GM19372 (cell line): ENCODE results near the gene RPS6KC1.
"Not testable (repeated sequence)": the region's sequence is repeated elsewhere in the genome, so short reads cannot be mapped to it uniquely, and the experiment has no call there.

Experiments used
- ATAC-seq: cut with Tn5 transposase; IDR thresholded peaks from one replicate; pipeline ENCODE4 v1.9.1; 2021; ENCODE audit warnings: mild to moderate bottlenecking, low read depth, moderate library complexity; ENCODE audit not compliant: unreplicated experiment

The RPS6KC1 gene

DNA sequence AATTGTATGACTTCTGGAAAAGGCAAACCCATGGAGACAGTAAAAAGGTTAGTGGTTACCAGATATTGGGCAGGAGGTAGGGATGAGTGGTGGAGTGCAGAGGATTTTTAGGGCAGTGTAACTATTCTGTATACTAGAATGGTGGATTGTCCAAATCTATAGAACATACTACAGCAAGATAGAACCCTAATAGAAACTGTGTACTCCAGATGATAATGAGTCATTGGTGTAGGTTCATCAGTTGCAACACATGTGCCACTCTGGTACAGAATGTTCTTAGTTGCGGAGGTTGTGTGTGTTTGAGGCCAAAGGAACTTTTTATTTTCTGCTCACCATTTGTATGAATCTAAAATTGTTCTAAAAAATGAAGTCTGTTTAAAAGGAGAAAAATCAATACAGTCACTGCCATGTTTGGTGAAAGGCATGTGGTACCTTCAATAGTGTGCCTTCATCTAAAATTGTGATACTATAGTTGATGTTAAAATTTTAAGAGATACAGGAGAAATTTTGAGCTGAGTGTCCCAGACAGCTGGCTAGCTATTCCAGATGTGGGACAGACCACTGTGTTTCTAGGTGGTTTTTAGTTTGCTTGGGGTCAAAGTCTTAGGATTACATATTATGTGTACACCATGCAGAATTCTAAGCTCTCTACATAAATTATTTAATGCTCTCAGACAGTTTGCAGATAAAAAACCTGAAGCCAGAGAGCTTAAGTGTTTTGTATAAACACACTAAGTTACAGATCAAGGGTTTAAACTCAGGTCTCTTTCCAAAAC, 150.5 kb downstream of the RPS6KC1 start:
- ATAC-seq, result no peak

DNA sequence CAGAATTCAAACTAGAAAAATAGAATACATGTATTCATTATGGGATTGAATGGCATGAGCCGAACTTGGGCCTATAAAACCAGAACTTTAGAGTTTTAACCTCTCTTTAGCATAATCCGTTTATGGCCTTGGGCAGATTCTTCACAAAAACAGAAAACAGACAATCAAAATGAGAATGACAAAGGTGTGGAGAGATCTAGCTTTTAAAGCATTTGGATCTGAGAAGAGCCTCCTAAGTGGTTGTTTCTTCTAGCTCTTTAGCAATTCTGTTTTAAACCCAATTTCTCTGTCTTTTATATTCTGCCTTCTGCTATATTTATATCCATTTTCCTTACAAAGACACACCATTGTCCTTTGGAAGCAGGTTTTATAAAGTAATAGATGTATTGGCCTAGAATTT, 160.2 kb downstream of the RPS6KC1 start:
- no peak for ATAC-seq

DNA sequence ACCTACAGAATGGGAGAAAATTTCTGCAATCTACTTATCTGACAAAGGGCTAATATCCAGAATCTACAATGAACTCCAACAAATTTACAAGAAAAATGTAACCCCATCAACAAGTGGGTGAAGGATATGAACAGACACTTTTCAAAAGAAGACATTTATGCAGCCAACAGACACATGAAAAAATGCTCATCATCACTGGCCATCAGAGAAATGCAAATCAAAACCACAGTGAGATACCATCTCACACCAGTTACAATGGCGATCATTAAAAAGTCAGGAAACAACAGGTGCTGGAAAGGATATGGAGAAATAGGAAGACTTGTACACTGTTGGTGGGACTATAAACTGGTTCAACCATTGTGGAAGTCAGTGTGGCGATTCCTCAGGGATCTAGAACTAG, 168.0 kb downstream of the RPS6KC1 start:
- not testable (repeated sequence) for ATAC-seq

DNA sequence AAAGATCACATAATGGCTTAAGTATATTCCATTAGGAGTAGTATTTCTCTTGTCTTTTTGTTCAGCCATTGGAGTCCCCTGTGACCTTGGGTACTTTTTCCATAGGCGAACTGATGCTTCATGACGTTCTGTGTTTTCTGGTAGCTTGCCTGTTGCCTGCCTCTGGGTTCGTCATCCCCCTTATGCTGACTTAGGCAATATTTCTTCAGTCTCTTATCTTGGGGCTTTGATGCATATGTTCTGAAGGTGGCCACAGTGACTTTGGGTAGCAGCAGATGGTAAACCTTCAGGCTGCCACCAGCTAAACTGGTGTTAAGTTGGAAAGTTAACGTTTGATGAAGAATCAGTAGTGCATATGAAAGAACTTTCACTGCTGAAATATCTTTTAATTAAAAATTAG, 170.2 kb downstream of the RPS6KC1 start:
- ATAC-seq, result no peak

DNA sequence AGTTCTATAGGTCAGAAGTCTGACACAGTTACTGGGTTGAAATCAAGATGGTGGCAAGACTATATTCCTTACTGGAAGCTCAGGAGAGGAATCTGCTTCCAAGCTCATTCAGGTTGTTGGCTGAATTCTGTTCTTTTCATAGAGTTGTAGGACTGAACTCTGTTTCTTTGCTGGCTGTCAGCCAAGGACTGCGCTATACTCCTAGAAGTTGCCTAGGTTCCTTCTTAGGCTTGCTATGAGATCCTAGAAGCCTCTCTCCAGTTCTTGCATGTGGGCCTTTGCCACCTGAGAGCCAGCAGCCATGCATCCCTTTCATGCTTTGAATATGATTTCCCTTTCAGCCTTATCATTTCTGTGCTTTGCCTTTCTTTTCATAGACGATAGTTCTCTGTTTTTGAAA, 176.4 kb downstream of the RPS6KC1 start:
- no peak for ATAC-seq

DNA sequence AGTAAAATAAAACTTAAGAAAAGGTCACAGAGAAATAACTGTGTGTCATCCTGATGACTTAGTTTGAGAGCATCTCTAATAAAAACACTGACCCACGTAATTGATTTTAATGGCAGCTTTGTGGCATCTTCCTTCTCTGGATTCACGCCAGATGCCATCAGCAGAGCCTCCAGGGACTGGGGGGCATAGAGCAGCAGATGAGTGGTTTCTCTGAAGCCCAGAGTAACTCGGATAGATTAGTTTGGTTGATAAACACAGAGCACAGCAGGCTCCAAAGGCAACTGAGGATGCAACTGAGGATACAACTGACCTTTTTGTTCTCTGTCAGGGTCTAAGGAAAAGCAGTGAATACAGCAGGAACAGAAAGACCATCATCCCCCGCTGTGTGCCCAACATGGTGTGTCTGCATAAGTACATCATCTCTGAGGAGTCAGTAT, 180.8 kb downstream of the RPS6KC1 start:
- ATAC-seq, result no peak

DNA sequence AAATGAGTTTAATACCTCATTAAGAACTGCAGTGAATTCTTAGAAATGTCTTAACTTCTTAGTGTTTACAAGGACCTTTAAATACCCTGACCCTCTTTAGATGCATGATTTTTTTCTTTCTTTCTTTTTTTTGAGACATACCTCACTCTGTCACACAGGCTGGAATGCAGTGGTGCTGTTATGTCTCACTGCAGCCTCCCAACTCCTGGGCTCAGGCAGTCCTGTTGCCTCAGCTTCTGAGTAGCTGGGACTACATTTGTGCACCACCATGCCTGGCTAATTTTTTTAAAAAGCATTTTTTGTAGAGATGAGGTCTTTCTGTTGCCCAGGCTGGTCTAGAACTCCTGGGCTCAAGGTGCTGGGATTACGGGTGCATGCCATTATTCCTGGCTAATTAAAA, 191.8 kb downstream of the RPS6KC1 start:
- no peak for ATAC-seq

DNA sequence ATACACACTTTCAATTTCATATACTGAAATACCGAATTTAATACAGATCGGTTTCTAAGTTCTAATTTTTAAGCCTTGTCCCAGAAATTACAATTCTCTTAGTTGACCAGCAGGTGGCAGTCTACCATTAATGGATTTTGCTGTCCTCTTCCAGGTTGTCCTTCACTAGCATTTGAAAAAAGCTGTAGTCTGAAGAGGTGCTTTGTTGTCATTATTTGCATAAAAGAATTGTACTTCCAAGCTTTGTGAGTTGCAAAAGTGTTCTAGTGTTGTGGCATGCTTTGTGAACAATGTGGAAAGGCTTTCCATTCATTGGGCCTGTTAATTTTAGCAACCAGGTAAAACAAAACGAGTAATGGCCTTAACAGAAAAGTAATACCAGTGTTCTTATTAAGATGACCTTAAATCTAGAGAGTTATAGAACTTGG, 193.6 kb downstream of the RPS6KC1 start:
- peak; percentile 75 for ATAC-seq

DNA sequence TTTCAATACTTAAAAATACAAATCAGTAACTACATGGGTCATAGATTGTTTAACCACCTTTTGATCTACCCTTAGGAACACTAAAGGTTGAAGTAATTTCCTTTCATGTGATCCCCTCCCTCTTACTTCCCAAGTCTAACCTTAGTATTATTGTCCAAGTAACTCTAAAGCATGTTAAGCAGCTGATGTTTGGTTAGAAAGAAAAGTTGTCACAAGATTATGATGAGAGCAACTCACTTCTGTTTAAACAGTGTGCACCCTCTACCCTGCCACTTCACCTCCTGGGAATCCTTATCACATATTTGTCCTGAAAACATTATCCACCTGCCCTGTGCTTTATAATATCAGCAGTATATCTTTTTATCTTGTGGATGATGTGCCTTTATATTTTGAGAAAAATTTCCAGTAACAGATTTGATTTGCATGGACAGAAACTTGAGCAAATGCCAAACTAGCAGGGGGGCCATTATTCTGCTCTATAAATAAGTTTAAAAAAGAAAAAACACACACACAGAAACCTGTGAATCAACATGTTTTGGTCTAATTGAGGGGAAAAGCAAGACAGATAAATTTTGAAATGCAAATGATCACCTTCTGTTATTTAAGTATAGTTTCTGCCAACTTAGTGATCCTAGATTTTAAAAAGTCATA, 194.3 kb downstream of the RPS6KC1 start:
- no peak for ATAC-seq

DNA sequence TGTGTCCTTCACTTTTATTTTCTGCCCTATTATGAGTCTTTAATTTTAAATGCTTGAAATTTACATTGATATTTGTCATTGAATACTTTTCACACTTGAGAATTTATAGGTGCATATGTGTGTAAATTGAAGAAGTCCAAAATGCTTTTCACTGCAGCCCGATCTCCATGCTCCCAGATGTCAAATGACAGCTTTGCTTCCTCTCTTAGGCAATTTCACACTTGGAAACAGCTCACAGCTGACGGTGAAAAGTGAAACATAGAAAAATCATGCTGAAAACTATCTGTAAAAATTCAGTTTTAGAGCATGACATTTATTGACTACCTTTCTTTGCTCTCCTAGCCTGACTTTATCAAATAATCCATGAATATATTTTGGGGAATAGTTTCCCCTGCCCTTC, 196.0 kb downstream of the RPS6KC1 start:
- no peak for ATAC-seq

DNA sequence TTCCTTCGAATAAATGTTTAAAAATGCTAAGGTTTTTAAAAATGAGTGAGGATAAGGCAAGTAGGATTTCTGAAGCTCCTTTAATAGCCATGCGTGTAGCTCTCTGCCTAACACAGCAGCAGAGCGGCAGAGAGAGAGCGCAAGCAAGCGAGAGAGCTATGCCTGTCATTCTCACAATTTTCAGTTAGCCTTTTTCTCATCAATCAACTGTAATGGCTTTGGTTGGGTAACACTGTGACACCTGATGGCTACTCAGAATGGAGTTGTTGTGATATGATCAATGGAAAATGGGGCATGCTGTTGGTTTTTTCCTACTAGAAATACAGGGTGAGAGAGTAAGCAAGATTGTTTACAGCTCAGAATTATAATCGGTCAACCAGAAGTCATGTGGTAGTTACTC, 198.4 kb downstream of the RPS6KC1 start:
- ATAC-seq, result no peak

DNA sequence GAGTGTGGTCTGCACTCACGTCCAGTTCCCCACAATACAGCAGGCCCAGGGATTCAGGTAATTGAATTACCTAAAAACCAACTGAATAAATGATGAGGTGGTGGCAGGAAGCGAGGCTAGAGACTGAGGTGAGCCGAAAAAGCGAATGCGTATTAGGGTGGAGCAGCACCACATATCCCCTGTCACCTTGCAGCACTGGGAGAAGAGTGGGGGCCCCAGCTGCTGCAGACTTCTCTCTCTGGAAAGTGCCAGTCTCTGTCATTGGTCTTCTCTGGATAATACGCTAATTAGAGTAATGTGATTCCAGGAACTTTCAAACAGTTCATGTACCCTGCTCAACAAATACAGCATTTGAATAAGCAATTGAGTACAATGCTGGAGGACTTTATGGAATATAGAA, 199.0 kb downstream of the RPS6KC1 start:
- no peak for ATAC-seq

DNA sequence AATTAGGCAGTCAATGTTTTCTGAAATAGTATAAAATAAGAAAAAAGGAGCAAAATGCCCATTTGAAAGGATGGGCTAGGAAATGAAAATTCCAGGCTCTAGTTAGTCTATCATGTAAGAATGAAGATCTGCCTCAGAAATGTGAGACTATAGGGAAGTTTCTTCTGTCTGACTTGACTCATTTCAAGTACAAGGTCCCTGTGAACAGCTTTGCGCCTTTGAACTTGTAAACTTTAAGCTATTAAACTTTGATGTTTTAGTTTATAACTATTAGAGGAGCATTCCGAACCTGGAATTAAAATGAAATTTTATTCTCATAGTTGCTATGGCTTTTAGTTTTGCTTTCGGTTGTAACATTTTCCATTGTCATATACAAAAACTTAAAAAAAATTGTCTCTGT, 199.4 kb downstream of the RPS6KC1 start:
- no peak for ATAC-seq

DNA sequence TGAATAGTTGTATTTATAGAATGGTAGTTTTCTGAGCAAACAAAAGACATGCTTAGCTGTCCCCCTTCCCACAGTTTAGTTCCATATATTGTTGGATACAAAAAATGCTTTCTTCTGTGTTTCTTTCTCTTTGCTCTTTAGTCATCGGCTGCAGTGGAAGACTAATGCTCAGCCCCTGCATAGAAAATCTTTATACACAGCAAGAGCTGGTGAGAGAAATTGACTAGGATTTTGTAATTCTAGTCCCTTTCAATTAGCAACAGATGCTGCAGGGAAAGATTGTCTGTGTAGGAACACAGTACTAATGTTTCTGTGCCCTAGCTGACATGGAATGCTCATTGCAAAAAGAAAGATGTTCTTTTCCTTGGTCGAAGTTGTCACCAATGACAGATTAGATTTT, 200.9 kb downstream of the RPS6KC1 start:
- no peak for ATAC-seq

DNA sequence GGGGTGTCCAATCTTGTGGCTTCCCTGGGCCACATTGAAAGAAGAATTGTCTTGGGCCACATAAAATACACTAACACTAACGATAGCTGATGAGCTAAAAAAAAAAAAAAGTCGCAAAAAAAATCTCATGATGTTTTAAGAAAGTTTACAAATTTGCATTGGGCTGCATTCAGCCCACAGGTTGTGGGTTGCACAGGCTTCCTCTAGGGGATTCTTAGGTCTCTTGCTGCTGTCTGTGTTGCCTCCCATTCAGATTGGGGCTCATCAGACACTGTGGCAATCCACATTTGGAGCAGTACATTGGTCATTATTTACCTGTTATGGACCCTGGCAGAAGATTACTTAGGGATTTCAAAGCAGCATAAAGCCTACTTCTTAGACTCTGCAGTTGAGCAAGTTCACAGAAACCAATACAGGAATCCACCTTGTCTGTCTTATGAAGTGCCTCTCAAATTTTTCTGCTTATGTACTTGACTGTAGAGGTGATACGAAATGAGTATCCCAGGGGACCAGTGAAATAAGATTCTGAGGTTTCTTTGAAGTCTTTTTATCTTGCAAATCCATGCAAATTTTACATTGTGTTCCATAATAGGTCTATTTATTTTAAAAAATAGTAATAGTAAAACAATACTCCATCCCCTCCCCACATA, 205.5 kb downstream of the RPS6KC1 start:
- peak; percentile 91 for ATAC-seq

DNA sequence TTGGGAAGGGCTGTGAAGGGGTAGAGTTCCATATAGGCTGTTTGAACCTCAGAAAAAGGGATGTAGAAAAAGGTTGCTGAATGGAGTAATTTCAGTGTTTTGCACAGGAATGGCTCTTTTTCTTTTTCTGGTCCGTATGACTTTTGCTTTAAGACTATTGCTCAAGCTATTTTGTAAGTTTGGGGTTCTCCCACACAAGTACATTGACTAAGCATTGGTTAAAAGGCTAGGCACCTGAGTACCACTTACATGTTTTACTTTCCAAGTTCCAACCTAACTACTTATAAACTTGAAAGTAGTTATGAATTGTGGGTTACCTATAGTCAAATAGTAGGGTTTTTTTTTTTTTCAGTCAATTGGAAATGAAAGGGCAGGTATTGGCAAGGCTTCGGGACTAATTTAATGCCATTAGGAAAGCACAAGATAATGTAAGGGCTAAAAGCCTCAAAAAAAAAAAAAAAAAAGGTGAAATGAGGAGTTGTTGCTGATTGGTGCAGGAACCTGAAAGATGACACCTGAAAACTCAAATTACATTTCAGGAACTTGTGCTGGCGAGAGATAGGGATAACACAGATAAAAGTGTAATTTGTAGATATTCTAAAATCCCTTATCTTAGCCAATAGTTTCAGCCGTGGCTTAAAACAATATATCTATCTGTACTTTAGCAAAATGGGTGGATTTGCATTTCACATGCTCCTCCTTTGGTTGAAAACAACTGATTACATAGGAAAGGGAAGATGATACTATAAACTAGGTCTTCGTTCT, 209.5 kb downstream of the RPS6KC1 start:
- ATAC-seq, result no peak

DNA sequence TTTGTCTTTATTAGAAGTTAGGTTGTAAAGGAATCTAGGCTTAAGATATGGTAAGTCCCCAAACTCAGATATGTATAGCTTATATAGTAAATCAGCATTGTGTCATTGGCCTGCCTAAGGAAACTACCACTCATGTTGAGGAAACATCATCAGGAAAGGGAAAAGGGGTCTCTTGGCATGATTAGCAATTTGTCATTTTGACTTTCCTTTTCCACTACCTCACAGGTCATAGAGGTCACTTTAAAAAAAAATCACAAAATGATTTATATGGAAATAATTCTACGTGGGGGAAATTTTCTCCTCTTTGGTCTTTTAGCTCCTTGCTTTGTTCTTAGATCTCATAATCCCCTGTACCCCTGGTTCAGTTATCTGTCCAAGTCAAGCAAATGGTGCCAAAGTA, 213.5 kb downstream of the RPS6KC1 start:
- ATAC-seq, result no peak

DNA sequence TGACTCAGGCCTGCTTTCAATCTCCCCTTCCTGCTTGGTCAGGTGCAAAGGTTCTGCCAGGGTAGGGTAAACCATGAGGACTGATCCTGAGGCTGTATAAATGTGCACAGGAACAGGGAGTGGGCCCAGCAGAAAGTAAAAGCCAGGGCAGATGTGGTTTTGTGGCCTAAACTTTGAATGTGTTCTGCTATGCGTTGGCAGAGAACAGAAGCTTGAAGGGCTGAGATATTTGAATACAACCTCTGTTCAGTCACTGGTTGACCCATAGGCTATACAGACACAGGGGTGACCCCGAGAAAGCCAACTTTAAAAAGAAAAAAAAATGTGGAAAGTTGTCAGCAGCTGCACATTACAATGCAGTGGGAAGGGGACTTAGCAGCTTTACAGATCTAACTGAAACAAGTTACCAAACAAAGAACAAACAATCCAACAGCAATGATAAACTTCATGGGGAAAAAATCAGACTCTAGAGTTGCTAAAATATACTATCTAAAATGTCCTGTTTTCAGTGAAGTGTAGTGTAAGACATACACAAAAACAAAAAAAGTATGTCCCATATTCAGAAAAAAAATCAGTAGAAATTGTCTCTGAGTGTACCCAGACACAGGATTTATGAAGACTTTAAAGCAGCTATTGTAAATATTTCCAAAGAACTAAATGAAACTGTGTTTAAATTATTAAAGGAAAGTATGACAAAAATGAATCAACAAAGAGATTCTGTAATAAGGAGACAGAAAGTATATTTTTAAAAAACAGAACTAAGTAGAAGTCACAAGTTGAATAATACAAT, 216.1 kb downstream of the RPS6KC1 start:
- no peak for ATAC-seq

DNA sequence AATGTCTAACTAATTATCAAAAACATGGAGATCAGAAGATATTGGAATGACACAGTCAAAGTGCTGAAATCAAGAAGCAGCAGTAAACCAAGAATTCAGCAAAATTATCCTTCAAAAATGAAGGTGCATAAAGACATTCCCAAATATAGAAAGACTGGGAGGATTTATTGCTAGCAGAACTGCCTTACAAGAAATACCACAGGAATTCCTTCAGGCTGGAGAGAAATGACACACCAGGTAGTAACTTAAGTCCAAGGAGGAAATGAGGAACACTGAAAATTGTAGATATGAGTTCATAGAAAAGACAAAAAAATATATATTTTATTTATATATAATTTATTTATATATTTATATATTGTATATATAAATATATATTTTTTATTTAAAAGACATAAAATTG, 217.2 kb downstream of the RPS6KC1 start:
- no peak for ATAC-seq

DNA sequence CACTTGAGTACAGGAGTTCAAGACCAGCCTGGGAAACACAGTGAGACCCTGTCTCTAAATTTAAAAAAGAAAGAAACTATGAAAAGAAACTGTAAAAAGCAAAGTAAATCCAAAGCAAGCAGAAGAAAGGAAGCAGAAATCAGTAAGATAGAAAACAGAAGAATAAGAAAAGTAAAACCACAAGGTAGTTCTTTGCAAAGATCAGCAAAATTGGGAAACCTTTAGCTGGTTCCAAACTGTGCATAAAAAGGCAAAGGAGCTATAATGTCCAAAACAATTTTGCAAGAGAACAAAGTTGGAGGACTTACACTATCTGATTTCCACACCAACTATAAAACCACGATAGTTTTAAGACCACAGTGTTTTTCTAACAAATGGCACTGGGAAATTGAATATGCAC, 218.8 kb downstream of the RPS6KC1 start:
- no peak for ATAC-seq
